Ecto neural progenitor cell (in vitro differentiated cells): ENCODE data around the gene LMLN.
"Not testable (repeated sequence)": the region's sequence is repeated elsewhere in the genome, so short reads cannot be mapped to it uniquely, and the experiment has no call there.

Source experiments
- DNase-seq: peaks from one replicate; pipeline ENCODE4 v3.0.0-alpha.2; 2018; ENCODE audit warnings: low spot score

LMLN gene

GRCh38 chr3:198079771-198080520, 119.9 kb downstream of the LMLN start:
- DNase-seq = no peak

GRCh38 chr3:198080521-198081384, 120.7 kb downstream of the LMLN start:
- peak; percentile 91 for DNase-seq

DNA sequence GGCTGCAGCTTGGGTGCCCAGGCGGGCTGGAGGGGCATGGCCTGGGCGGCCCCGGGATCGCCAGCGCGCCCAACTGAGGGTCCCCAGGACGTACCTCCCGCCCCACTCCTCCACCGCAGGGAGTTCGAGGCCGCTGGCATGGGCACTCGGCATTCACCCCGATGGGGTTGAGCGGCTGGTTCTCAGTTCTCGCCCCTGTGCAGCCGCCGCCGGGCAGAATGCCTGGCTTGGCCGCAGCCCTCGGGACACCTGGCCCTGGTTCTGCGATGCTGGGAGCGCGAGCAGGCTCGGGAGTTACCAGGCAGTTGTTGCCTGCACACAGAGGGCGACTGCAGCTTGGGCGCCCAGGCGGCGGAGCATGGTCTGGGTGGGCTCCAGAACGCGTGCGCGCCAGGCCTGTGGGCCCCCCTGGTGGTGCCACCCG, 121.4 kb downstream of the LMLN start:
- peak; percentile 55 for DNase-seq

GRCh38 chr3:198082226-198082625, 122.2 kb downstream of the LMLN start:
- not testable (repeated sequence) for DNase-seq

DNA sequence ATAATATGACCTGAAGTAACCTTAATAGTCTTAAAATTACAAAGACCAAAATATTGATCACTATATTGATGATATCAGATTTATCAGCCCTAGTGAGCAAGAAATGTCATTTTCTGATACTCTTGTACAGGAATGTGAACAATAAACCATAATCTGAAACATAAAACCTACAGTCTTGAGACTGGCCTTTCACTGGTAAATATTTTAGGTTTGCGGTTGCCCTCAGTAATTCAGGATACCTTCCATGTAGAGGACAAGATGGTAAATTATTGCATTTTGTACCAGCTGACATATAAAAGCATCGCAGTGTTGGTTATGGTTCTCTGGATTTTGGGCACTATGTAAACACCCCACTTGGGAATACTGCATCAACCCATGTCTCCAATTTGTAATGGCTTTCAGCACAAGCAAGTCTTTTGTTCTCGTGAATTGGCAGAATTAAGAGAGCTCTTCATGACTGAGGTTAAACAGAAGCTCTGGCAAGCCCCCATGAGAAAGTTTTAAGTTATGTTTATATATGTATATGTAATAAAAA, 128.5 kb downstream of the LMLN start:
- DNase-seq = no peak

GRCh38 chr3:198090795-198091332, 130.8 kb downstream of the LMLN start:
- DNase-seq = no peak

DNA sequence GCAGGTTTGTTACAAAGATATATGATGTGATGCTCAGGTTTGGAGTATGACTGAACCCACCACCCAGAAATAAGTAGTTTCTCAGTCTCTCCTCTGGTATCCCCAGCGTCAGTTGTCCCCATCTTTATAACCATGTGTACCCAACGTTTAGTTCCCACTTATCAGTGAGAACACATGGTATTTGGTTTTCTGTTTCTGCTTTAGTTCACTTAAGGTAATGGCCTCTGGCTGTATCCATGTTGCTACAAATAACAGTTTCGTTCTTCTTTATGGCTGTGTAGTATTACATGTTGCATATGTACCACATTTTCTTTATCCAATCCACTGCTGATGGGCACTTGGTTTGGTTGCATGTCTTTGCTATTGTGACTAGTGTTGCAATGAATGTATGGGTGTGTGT, 132.3 kb downstream of the LMLN start:
- DNase-seq = no peak

DNA sequence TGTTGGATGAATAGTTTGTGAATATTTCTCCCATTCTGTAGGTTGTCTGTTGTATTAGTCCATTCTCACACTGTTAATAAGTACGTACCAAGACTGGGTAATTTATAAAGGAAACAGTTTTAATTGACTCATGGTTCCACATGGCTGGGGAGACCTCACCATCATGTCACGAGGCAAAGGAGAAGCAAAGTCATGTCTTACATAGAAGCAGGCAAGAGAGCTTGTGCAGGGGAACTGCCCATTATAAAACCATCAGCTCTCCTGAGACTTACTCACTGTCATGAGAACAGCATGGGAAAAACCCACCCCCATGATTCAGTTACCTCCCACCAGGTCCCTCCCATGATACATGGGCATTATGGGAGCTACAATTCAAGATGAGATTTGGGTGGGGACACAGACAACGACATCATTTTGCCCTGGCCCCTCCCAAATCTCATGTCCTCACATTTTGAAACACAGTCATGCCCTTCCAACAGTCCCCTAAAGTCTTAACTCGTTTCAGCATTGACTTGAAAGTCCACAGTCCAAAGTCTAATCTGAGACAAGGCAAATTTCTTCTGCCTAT, 133.2 kb downstream of the LMLN start:
- DNase-seq = no peak
